Hindlimb muscle (tissue), 1 donor: ENCODE data around the gene COL26A1. TPM values are rescaled to one million over a fixed set of nuclear protein-coding genes. Genes with fewer than 3 reads are reported as not detected.
"Not testable (repeated sequence)": the region's sequence is repeated elsewhere in the genome, so short reads cannot be mapped to it uniquely, and the experiment has no call there.

Experiments used
- DNase-seq: peaks from one replicate; pipeline ENCODE4 v3.0.0-alpha.2; 2013
- polyA plus RNA-seq: library from polyadenylated mRNA; unstranded; fragments of 120-200 nt; gene quantifications from one replicate; pipeline ENCODE4 v1.2.1, GENCODE V29; 2013; ENCODE audit not compliant: insufficient read length

COL26A1 gene
- polyA plus RNA-seq, 1 donor: 2.4 TPM

DNA sequence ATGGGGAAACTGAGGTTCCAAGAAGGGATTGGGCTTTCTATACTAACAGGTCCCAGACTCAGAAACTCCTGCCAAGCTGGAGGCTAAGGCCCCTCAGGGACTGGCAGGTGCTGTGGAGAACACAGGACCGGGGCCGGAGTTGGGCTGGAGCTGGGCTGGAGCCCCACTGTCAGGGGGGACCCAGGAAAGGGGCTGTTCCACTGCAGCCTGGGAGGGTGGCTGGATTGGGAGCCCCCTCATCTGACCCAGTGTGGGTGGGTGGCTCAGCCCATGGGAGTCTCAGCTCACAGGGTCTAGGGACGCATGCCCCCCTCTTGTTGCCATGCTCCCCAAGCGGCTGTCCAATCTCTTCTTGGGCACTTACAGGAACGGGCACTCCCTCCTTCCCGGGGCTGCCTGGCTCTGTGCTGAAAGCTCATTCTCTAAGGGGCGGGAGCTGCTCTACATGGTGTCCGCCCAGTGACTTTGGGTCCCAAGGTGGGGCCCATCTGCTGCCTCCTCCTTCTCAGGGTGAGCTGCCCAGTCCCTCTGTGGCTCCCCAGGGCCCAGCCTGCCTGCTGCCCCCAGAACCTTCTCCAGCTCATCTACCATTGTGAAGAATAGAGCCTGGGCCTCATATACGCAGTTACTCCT is 139.9 kb downstream of the COL26A1 start:
- no peak for DNase-seq

GRCh38 chr7:101505510-101505909 is 142.8 kb downstream of the COL26A1 start:
- DNase-seq: not testable (repeated sequence)

DNA sequence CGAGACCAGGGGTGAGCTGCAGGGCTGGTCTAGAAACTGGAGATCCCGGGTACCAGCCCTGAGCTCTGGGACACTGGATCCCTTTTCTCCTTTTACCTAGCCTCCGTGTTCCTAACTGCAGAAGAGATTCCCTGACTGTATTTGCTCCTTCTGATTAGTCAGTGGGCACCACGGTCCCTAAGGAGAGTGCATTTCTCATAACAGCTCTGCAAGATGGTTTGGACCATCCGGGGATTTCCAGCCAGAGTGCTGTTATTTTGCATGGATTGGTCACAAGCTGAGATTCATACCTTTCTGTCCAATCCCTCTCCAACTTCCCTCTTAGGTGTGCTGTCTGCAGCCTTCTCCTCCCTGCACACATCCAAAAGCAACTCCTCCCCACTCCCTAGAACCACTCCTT is 143.9 kb downstream of the COL26A1 start:
- DNase-seq: no peak

- no peak for DNase-seq
Measured at GRCh38 chr7:101507327-101507726, 144.7 kb downstream of the COL26A1 start.

- DNase-seq: peak; percentile 50
Measured at GRCh38 chr7:101507791-101508252, 145.1 kb downstream of the COL26A1 start.

DNA sequence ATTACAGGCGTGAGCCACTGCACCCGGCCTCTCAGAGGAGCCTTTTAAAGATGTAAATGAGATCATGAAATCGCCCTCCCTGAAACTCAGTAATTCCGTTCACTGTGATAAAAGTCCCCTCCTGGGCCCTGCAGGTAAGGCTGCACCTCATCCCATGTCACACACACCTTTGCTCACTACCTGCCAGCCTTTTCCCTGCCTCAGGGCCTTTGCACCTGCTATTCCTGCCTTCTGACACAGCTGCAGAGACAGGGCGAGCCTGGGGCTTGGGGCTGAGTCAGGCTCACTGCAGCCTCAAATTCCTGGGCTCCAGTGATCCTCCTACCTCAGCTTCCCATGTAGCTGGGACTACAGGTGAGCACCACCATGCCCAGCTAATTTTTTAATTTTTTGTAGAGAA is 147.6 kb downstream of the COL26A1 start:
- no peak for DNase-seq

GRCh38 chr7:101511965-101512364 is 149.3 kb downstream of the COL26A1 start:
- no peak for DNase-seq

DNA sequence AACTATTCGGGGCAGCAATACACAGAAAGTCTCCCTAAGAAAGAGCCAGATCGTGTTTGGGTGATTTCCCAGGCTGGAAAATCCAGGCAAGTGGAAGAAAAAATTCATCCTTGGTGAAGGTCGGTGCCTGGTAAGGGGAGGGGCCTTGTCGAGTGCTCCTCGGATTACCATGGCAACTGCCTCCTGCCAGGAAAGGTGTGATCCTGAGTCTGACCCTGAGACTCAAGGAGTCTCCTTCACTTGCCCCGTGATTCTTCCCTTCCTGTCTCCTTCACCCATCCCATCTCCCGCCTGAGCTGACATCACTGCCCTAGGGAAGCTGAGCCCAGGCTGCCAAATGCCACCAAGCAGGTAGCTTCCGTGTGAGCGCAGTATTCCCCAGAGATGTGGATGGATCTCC is 154.2 kb downstream of the COL26A1 start:
- DNase-seq: no peak

DNA sequence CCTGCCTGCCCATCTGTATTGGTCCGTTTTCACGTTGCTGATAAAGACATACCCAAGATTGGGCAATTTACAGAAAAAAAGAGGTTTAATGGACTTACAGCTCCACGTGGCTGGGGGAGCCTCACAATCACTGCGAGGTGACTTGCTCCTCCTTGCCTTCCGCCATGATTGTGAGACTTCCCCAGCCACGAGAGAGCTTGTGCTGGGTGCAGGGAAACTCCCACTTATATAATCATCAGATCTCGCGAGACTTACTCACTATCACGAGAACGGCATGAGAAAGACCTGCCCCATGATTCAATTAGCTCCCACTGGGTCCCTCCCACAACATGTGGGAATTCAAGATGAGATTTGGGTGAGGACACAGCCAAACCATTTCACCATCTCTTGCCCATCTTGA is 154.6 kb downstream of the COL26A1 start:
- no peak for DNase-seq

- DNase-seq: no peak
Measured at GRCh38 chr7:101518336-101518735, 155.7 kb downstream of the COL26A1 start.

- DNase-seq: no peak
Measured at GRCh38 chr7:101519324-101520023, 156.8 kb downstream of the COL26A1 start.

- DNase-seq: no peak
Measured at GRCh38 chr7:101521430-101521925, 158.8 kb downstream of the COL26A1 start.

GRCh38 chr7:101522021-101522420 is 159.3 kb downstream of the COL26A1 start:
- DNase-seq: no peak

- DNase-seq: no peak
Measured at GRCh38 chr7:101527844-101528667, 165.4 kb downstream of the COL26A1 start.

DNA sequence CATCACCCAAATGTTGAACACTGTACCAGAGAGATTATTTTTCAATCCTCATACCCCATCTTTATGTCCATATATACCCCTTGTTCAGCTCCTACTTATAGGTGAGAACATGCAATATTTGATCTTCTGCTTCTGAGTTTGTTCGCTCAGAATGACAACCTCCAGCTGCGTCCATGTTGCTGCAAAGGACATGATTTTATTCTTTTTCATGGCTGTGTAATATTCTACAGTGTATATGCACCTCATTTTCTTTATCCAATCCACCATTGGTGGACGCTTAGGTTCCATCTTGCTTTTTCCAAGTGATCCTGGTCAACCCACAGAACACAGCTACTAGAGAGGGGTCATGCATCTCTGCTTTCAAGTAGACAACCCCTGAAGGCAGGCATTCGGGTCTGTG is 166.9 kb downstream of the COL26A1 start:
- DNase-seq: no peak

- no peak for DNase-seq
Measured at GRCh38 chr7:101531726-101532357, 169.2 kb downstream of the COL26A1 start.

GRCh38 chr7:101532400-101533102 is 169.9 kb downstream of the COL26A1 start:
- DNase-seq: no peak

DNA sequence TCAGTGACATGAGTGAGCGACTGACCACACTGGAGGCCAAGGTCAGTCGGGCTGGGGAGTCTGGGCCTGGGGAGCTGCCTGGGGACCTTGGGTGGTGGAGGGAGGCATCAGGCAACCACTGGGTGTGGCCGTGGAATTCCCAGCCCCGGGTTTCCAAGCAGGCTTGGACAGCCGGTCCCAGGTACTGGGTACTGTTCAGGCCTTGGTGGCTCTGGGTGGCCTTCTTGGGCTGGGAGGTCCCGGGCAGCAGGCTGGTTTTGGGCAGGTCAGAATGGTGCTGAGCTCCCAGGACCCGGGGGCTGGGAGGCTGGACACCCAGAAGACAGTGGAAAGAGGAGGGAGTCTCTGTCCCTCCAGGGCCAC is 170.4 kb downstream of the COL26A1 start:
- no peak for DNase-seq

GRCh38 chr7:101534015-101534803 is 171.5 kb downstream of the COL26A1 start:
- DNase-seq: no peak

DNA sequence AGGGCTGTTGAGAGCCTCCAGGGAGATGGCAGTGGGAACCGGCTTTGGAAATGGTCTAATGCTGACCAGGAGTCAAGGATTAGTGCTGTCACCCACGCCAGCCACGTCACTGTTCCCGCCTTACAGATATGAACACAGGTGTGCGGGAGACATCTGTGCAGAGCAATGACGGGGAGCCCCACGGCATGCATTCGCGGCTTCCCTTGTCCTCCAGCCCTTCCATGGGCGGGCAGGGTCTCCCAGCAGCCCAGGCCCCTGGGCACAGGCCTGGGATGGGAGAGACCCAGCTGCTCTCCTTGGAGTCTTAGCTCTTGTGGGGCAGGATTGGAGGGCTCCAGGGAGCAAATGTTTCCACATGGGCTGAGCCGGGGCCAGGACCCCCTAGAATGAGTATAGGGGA is 172.2 kb downstream of the COL26A1 start:
- DNase-seq: no peak

- no peak for DNase-seq
Measured at GRCh38 chr7:101535351-101535751, 172.7 kb downstream of the COL26A1 start.
